GM18868 (cell line): Measurements from ENCODE around the gene GLT1D1.
"Not testable (repeated sequence)": the region's sequence is repeated elsewhere in the genome, so short reads cannot be mapped to it uniquely, and the experiment has no call there.

Experiments
- ATAC-seq: cut with Tn5 transposase; IDR thresholded peaks from one replicate; pipeline ENCODE4 v1.9.1; 2021; ENCODE audit warnings: mild to moderate bottlenecking, moderate library complexity; ENCODE audit not compliant: unreplicated experiment

GLT1D1 gene

DNA sequence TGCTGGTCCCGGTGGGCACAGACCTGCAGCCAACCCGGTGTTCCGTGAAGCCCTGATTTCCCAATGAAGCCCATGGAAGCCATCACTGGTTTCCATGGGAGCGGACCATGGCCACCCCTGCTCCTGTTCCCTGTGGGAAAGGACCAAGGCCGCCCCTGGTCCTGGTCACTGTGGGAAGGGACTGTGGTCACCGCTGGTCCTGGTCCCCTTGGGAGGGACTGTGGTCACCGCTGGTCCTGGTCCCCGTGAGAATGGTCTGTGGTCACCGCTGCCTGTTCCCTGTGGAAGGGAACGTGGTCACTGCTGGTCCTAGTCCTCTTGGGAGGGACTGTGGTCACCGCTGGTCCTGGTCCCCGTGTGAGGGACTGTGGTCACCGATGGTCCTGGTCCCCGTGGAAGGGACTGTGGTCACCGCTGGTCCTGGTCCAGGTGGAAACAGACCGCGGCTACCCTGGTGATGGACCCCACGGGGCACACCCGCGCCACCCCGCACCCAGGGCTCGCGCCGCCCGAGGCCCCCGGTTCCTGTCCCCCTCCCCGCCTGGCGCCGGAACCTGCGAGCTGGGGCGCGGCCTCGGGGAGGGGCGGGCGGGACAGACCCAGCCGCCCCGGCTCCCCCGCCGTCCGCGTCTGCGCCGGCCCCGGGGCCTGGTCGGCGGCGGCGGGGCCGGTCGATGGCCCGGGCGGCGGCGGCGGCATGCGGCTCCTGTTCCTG lies at the start of gene GLT1D1:
GLT1D1 (plus strand) TSS at position 594 of the 715 bp plus-strand sequence; CDS start at position 698, 104 bp downstream.
- peak; percentile 22 for ATAC-seq

DNA sequence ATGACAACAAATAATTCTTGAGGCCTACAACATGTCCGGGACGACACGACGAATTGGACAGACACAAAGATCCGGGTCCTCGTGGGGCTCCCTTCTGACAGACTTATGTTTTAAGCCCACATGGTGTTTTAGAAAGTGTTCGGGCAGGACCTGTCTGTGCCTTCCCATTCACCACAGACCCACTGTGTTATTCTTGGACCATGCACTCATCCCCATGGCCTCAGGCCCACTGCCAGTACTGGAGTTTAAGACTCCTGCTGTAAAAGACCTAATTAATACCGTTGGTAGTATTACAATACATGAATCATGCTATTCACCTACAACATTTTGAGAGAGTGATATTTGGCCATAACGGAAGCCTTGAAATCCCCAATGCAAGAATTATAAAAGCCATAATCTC lies 49.5 kb upstream of the GLT1D1 start:
- ATAC-seq: no peak

DNA sequence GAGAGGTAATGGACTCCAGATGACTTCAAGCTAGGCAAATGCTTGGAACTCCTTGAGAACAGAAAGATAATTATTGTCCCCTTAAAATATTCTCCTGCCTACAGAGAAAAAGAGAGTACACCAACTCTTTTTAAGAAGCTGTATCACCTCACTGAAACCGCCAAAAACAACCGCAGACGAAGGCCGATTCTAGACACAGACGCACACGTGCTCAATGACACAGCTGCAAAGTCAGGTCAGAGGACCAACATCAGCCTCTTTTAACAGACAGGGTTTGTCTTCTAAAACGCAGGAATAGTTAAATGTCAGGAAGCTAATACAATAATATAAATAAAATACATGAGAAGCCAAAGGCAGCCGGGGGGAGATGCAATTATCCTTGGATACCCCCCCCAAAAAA lies 48.5 kb upstream of the GLT1D1 start:
- no peak for ATAC-seq

DNA sequence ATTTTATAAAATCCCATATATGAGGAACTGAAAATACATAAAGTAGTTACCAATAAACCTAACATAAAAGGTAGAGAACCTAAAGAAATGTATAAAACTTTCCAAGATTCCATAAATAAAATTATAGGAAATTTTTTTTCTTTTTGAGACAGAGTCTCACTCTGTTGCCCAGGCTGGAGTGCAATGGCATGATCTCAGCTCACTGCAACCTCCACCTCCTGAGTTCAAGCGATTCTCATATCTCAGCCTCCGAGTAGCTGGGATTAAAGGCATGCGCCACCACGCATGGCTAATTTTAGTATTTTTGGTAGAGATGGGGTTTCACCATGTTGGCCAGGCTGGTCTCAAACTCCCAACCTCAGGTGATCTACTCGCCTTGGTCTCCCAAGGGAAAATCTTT lies 47.9 kb upstream of the GLT1D1 start:
- not testable (repeated sequence) for ATAC-seq

DNA sequence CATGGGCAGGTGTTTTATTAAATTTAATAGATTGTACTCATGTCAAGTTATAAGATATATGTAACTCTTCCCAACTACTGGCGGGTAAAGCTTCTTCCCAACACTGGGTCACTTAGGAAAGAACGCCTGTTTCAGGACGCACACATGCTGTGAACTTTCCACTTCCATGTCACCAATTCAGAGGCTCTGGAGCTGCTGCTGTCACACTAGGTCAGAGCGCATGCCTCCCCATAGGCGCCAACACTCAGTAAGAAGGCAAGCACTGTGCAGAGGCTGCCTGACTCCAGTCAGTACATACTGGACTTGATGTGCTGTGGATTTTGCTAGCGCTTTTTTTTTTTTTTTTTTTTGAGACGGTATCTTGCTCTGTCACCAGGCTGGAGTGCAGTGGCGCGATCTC lies 46.7 kb upstream of the GLT1D1 start:
- no peak for ATAC-seq

DNA sequence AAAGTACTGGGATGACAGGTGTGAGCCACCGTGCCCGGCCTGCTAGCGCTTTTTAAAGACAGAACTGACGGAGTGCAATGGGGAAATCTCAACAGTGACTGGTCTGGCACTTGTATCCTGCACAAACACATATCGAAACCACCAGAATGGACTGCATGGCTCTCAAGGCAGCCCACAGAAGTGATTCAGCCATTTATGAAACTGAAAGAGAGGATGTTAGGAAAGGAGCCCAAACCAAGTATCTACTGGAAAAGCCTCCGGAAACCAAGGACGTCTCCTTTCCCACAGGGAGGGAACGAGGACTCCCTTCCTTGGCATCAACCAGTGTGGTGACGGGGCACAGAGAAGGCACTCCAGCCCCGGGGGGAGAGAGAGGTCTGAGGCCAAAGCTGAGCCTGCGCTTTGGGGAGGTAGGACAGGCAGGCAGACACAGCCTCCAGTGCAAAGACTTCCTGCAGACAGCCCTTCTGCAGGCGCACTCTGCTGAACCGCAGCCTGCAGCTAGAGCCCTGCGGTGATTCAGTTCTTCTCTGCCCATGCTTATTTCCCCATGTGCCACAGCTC lies 46.0 kb upstream of the GLT1D1 start:
- no peak for ATAC-seq

DNA sequence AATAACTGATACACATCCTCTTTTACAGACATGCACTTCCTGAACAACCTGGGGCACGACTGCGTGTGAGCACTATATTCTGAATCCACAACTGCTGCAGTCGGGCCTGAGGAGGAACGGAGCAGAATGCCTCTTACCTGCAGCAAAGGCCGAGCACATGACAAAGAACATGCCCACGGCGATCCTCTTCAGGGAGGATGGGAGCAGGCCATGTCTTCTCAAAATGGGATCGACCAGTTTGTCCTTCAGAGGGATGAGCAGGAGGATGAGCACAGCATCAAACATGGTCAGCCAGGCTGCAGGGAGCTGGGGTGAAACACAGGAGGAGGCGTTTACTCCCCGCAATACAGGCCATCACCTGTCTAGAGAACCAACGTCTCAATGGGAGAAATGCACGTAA lies 44.6 kb upstream of the GLT1D1 start:
- no peak for ATAC-seq

DNA sequence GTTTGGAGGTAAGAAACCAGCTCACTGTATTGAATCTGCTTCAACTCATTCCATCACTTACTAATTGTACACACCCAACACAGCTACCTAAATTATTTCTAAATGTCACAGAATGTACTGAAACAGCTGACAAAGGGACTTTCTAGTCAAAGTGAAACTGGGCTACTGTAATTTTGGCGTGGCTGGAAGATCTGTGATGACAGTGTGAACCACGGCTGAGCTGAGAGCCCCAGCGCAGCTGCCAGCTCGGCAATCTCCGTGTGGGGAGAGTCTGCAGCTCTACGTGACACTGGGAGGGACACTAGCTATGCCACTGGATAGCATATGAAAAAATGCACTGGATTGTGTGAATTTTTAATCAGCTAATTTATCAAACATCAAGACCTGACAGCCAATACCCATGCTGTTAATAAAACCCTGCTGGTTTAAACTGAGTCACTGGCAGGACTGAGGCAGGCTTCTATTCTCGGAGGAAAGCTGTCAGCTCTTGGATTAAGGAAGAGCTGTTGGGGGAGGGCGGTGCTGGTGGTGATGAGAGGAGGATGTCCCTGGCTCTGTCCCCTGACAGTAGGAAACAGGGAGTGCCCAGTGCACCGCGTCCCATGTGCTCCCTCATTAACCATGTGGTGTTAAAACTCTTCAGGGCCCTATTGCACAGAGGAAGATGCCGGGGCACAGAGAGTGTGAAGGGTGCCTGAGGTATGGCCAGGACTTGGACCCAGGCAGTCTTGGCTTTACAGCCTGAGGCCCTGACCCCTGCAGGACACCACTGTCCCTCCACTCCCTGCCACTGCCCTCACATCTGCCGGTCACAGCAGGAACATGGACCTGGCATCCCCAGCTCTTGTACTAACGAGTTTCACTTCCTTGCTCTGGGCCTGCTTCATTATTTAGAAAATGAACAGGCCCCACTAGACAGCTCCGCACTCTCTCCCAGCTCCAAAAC lies 42.8 kb upstream of the GLT1D1 start:
- ATAC-seq: peak; percentile 80

DNA sequence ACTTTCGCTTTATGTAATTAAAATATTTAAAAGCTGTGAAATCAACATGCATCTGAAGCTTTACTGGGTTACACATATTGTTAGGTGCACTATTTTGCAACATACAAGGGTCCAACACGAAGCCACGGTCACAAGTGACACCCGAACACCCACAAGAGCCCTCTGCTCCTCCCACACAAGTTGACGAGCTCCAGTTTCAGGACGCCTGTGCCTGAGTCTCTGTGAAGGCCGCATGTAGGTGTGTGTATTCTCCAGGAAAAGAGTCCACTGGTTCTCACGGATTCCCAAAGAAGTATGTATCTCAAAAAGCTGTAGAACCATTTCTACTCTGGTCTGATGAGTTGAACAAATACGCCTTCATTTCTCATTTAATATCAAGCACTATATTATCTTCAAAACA lies 41.5 kb upstream of the GLT1D1 start:
- peak; percentile 18 for ATAC-seq

DNA sequence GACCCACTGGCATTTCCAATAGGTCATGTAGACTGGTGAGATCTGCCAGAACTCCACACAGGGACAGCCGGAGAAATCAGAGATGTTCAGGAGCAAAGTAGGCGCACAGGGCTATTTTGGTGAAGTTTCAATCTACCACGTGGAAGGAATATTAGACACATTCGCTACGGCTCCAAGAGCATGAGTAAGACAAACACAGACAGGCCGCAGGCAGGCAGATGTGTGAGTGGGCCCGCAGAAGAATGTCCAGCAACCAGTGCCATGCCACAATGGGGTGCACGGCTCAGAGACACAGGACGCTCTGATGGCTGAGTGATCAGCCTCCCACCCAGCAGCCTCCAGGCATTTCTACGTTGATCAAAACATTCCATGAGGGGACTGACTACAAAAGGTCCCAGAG lies 39.9 kb upstream of the GLT1D1 start:
- ATAC-seq: no peak

DNA sequence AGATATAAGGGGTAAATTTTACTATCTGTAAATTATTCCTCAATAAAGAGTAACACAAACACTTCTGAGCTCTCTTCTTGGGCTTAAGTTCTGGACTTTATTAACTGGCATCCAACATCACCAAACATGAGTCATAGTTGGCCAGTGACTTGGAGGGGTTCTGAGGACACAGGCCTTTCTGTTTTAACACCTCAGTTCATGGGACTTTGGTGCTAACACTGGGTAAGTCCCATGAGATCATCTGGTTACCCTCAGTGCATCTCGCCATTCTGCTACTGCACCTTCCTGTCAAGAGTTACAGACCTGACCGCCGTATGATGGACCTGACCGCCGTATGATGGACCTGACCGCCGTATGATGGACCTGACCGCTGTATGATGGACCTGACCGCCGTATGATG lies 39.4 kb upstream of the GLT1D1 start:
- ATAC-seq: peak; percentile 26

DNA sequence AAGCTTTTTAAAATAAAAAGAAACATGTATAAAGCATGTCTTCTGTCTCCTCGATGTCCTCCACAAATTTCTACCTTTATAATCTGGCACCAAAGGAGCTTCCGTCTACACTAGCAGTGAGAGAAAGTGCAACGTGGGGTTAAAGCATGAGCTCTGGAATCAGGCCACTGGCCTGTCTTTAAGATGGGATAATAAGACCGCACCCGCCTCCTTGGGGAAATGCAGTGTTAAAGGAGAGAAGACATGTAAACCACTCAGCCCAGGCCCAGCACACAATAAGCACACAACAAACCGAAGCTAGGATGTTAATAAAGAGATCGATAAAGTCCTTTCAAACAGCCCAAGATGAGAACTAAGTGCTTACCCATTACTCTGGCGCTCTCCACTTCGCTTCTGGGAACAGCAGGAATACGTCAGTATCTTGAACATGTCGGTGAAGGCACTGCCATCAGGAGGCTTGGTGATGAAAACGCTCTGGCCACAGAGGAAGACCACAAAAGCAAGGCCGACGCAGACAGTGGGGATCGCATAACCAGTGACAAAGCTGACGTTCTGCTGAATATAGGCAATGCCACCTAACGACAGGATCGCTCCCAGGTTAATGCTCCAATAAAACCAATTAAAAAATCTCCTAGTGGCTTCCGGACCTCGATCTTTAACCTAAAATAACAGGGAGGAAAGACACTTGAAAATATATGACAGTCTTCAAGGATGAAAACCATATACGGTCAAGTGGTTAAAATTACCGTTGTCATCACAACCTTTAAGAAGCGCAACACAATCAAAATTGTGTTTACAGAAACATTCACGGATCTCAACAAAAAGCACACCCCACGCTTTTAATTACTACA lies 38.6 kb upstream of the GLT1D1 start:
- no peak for ATAC-seq

DNA sequence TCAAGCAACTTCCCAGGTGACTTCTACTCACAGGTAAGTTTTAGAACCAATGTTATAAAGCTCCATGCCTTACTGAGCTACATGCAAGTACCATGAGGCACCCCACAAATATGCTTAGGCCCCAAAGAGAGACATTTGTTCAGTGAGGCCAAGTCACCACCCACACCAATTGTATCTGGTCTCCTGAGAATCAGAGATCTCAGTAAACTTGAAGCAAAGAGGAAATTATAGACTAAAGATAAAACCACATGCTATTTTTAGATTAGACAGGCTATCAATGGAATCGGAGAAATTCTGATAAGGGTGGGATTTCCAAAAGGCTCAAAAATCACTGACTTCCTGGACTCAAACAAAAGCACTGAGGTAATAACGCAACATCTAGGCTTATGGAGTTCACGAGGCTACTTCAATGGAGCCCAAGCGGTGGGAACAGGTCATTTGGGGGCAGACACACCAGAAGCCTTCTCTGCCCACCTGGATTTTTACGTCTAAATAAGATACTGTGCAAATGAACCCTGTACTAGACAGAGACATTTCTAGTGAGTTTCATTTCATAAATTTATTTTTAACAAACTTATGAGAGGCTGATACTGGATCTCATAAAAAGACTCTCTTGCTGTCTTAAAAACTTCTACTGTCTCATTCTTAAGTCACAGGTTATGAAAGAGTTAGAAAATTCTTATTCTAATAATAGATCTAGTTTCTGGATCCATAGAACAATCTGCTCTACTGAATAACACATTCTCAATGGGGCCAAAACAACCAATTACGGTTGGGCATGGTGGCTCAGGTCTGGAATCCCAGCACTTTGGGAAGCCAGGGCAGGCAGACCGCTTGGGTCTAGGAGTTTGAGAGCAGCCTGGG lies 37.3 kb upstream of the GLT1D1 start:
- no peak for ATAC-seq

DNA sequence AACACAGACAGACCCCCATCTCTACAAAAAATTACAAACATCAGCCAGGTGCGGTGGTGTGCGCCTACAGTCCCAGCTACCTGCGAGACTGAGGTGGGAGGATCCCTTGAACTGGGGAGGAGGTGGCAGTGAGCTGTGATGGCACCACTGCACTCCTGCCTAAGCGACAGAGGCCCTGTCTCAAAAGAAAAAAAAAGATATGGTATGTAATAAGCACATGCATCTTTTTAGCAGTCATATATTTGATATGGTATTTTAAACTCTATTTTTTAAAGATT lies 36.7 kb upstream of the GLT1D1 start:
- ATAC-seq: no peak

DNA sequence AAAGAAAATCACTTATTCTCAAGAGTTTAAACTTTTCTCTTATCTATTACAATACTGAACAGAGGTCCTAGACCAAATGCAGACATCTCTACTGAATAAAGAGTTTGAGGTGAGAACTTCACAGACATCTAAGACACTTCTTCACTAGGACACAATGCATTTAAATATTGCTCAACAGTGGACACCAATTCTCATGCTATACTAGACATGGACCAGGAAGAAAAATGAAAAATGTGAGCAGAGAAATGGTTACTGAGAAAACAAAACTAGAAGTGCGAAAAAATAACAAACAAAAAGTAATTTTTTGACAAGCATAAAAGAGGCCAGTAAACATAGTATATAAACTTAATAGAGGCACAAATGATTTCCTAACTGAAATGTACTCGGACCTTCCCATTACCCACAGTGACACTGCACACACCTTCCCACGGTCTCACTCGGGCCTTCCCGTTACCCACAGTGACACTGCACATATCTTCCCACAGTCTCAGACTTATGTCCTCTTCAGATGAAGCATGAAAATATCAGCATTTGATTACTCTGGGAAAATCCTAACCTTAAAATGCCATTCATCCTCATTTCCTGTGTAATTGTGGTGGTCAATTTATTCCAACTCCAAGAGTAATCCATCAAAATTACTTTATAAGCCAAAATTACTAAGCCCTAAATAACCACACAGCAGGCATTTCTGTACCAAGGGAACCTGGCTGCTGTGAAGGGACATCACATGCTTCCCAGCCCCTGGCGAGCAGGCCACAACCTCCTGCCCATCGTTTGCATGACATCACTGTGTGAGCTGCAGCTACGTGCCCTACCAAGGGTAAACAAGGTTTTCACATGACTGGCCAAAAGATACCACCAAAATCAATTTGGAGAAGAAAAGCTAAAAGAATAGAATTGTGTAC lies 35.9 kb upstream of the GLT1D1 start:
- ATAC-seq: peak; percentile 49

DNA sequence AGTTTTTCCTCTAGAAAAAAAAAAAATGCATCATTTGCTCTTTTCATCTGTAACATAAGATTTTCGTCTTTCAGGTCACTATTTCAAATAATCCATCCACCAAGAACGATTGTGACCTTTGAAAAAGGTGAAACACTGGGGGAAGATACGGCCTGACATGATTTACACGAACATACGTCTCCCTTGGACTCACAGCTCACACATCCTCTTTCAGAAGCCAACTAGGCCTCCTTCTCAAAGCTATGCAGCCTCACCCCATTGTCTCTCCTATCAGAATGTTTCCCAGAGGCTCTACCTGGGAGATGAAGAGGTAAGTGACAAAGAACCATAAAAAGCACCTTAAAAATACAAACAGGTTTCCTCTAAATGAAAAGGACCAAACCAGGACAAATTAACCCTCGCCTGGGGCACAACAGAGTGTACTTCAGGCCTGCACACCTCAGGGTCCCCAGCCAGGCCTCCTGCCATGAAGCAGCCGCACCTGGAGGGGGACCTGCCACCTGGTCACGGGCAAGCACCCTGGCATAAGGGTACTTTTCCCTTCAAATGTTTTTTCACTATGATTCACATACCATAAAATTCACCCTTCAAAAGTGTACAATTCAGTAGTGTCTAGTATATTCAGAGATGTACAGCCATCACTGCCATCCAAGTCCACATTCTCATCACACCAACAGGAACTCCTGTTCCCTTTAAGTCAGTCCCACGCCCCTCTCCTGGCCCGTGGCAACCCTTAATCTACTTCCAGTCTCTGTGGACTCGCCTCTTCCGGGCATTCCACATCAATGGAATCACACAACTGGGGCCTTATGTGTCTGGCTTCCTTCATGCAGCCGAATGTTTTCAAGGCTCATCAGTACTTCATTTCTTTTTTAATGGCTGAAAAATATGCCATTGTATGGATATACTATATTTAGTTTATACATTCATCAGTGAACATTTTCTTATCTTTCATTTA lies 34.9 kb upstream of the GLT1D1 start:
- peak; percentile 39 for ATAC-seq

DNA sequence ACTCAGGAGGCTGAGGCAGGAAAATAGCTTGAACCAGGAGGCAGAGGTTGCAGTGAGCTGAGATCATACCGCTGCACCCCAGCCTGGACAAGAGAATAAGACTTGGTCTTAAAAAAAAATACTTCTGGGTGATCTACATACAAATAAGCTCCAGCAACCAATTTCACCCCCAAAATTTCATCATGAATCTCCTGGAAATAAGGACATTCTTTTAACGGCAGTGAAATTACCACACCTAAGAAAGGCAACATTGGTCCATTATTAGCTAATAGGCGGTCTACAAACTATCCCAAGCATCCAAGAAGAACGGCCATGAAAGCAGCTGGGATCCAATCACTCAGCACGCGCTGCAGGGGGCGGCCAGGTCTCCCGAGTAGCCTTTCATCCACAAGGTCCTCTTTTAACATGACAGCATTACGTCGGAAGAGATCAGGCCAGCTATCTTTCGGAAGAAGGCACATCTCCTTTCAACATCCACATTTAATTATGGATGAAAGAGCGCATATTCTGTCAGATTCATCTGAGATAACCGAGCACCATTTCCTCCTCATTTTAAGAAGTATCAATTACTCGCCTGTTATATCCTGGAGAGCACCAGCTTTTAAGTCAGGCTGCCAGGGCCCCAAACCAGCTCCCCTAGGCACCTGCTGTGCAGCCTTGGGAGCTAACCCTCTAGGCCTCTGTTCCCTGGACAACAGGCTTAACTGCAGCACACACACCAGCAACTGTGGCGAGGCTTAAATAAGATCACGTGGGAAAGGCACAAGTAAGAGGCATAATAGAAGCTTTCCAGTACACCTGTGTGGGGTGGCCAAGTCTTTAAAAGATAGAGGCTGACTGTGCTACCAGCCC lies 33.8 kb upstream of the GLT1D1 start:
- ATAC-seq: no peak
